Bone marrow (tissue), 2 donors: ENCODE results near the gene ADAM21.
"Not testable (repeated sequence)": the region's sequence is repeated elsewhere in the genome, so short reads cannot be mapped to it uniquely, and the experiment has no call there.

Experiments used
- DNase-seq, 2 donors: peaks; one replicate each; lab custom pipeline; 2025; lab: John Stamatoyannopoulos, UW

ADAM21 gene

DNA sequence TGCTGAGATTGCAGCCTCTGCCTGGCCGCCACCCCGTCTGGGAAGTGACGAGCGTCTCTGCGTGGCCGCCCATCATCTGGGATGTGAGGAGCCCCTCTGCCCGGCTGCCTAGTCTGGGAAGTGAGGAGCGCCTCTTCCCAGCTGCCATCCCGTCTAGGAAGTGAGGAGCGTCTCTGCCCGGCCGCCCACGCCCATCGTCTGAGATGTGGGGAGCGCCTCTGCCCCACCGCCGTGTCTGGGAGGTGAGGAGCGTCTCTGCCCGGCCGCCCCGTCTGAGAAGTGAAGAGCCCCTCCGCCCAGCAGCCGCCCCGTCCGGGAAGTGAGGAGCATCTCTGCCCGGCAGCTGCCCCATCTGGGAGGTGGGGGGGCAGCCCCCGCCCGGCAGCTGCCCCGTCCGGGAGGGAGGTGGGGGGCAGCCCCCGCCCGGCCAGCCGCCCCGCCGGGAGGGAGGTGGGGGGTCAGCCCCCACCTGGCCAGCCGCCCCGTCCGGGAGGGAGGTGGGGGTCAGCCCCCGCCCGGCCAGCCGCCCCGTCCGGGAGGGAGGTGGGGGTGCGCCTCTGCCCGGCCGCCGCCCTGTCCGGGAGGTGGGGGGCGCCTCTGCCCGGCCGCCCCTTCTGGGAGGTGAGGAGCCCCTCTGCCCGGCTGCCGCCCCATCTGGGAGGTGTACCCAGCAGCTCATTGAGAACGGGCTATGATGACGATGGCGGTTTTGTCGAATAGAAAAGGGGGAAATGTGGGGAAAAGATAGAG lies 25.6 kb downstream of the ADAM21 start:
- not testable (repeated sequence) for DNase-seq

DNA sequence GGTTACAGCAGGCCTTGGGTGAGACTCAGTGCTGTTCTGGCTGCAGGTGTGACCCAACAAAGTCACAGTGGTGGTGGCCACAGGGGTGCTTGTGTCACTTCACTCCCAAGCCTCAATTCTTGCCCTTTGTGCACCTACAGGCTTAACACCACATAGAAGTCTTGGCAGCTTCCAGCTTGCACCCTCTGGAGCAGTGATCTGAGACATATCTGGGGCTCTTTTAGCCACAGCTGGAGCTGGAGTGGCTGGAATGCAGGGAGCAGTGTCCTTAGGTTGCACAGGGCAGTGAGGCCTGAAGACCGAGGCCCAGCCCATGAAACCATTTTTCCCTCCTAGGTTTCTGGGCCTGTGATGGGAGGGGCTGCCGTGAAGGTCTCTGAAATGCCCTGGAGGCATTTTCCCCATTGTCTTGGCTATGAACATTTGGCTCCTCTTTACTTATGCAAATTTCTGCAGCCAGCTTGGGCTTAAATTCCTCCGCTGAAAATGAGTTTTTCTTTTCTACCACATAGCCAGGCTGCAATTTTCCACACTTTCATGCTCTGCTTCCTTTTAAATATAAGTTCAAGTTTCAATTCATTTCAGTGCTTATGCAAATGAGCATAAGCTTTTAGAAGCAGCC lies 37.7 kb downstream of the ADAM21 start:
- no peak for DNase-seq

DNA sequence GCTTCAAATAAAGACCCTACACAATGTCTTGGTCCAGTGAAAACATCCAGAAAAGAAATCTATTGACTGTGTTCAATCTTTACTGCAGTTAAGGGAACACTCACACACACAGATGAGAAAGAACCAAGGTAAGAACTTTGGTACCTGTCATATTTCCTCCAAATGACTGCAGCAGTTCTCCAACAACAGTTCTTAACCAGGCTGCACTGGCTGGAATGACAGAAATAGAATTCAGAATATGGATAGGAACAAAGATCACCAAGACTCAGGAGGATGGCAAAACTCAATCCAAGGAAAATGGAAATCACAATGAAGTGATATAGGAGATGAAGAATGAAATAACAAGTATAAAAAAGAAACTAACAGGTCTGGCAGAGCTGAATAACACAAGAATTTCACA lies 46.2 kb downstream of the ADAM21 start:
- DNase-seq: no peak
